ENCODE results near the gene ZNF837.

DNA sequence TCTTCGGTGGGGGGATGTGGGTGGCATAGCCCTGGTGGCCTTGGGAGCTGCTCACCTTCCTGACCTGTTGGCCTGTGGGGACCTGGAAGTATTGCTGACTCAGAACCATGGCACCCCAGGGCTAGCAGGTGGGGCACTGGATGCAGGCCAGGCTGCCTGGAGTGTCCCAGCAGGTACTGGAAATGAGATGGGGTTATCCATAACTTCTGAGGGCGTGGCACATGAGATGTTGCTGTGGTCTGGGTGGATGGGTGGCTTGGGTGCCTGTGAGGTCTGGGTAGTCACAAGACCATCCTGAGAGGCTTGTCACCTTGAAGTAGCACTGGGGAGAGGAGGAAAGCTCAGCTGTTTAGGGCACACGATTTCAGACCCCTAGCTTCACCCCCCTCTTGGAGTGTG, 14.0 kb upstream of the ZNF837 start:
- TF ChIP-seq TARDBP (IDR thresholded peaks at IDR 0.05) (no peak), ELF4 (IDR thresholded peaks at IDR 0.05) (no peak), ARNT (IDR thresholded peaks at IDR 0.05) (no peak), SUZ12 (IDR thresholded peaks at IDR 0.05) (no peak), BHLHE40 (IDR thresholded peaks at IDR 0.05; ENCODE audit: borderline replicate concordance) (no peak)

Data from HEK293T (cell line).